NAMALWA (cell line): ENCODE measurements around the gene UNC5A.

Experiments used
- DNase-seq: peaks from one replicate; pipeline ENCODE4 v3.0.0-alpha.2; 2015; ENCODE audit warnings: low spot score

UNC5A gene

DNA sequence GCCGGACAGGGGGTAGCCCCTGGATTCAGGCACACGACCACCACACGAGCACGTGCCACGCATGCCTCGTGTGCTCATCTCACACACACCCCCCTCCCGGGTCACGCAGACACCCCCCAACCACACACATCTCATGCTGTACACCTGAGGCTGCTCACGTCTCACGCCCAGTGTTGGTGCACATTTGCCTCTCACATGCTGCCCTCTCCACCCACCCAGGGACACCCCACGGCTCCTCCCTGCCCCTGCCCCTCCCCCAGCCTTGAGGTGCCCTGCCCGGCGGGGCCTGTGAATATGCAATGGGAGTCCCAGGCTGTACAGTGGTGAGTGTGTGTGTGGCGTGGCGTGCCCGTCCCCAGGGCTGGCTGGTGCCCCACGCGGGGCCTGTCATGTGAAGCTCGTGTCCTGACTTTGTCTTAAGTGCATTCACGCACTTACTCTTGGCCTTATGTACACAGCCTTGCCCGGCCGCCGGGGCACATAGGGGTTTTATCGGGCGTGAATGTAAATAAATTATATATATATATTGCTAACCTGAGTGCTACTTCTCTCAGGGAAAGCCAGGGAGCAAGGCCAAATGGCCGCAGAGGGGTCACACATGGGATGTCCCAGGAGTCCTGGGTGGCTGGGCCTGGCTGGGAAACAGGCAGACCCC lies 70.1 kb downstream of the UNC5A start:
- DNase-seq = no peak

- no peak for DNase-seq
Observed at GRCh38 chr5:176881021-176881749, 70.8 kb downstream of the UNC5A start.

GRCh38 chr5:176881816-176882566 lies 71.6 kb downstream of the UNC5A start:
- DNase-seq = no peak

DNA sequence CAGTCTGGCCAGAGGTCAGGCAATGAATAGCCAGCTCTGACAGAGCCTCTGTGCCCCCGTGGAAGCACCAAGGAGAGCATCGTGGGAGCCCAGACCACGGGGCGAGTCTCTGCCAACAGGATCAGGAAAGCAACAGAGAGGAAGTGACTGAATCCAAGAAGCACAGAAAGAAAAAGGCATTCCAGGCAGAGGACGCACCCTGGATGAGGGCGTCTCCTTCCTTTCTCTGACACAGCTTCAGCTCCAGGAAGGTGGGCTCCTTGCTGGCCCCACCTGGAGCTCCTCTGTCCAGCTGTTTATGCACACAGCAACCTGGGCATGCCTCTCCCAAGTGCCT lies 72.2 kb downstream of the UNC5A start:
- no peak for DNase-seq

DNA sequence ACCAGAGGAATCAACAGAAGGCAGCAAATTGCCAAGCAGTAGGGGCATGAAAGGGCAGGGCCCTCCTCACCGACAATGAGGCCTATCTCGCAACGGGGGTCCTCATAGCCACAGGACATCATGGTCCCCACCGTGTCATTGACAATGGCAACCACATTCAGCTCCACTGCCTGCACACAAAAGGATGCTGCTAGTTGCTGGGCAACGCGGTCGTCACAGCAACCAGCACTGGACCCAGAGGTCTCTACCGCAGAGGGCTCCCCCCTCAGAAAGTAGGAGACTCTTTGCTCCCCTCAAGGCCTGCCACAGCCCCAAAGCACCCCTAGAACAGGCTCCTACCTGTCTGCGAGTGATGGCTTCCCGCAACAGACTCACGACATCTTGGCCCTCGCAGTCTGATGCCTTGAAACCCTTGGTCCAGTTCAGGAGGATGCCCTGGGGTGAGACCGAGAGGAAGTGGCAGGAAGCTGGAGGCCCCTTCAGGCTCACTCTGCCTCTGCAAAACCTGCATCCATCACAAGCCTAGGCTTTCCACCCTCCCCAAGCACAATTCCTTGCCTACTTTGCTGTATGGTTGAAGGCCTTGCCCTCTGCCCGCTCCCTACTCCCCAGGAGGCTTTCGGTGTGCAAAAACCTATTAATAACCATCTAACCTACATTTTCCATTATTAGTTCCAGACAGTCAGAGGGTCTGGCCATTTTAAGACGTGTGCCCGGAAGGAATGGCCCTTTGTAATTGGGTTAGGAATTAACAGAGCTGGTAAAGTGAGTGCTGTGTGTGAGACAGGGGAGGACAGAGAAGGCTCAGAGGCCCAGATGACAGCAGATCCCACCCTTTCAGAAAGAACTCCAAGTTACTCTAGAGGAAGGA lies 73.6 kb downstream of the UNC5A start:
- no peak for DNase-seq

- no peak for DNase-seq
Observed at GRCh38 chr5:176884571-176884890, 74.2 kb downstream of the UNC5A start.

DNA sequence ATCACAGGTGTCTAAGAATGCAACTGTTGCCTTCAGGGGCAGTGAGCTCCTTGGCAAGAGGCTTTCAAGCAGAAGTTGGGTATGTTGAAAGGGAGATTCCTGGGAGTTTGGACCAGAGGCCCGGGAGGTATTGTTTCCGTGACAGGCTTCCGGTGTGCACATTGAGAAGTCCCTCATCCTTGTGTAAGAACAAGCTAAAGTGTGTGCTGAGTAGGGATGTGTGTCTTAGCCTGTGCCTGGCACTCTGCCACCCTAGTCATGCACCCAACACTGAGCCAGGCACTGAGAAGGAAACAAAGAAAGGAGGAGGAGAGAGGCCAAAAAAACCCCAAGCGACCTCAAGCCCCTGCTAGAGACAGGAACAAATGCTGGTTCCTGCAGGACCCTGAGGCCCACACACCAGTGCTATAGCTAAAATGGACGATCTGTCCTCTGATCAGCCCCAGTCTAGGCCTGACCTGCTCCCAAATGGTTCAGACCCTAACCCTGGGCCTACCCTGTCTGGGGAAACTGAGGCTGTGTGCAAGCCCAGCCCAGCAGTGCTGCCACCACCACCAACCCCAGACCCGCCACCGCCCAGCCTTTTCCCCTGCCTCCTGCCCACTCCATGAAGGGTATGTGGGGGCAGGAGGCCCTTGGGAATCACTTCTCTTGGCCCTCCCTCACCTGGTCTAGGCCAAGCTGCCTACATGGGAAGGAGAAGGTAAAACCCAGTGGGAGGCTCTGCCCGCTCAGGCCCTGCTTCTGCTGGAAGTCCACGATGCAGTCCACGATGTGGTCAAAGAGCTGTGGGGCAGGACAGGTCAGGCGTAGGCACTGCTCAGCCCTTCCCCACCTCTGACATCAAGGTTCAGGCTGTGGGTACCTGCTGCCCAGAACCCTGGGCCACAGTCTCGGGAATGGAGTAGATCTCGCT lies 76.2 kb downstream of the UNC5A start:
- DNase-seq = no peak

GRCh38 chr5:176887252-176887849 lies 77.0 kb downstream of the UNC5A start:
- DNase-seq = no peak

DNA sequence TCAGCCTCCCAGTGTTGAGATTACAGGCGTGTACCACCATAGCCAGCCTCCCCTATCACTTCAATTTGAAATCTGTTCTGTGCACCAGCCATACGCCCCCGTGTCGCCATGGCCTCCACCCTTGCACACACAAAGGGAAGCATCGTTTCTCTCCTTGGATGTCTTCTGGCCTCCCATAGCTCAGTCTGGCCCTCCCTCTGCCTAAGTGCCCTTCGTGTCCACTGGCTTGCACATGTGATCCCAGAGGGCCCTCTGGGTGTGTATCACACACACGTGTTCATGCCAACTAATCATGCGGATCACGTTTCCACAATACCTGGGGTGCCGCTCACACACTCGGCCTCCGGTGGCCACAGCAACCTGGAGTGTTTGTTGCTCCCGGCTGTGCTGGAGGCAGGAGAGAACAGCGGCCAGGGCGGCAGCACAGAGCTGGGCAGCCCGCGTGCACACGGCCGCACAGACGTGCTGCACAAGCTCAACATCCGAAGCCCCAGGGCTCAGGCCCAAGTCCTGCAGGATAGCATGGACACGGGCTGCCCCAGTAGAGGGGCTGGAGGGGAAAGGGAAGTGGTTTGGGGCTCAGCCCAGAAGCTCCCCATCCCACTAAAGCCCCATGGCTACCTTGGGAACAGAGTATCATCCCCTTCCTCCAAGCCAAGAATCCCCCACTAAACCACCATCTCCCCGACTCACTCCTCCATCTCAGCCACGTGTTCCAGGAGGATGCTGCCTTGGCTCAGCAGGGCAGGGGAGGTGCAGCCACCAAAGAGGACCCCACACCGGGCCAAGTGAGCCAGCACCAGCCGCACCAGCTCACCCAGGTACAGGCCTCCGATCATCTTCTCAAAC lies 77.9 kb downstream of the UNC5A start:
- no peak for DNase-seq

- no peak for DNase-seq
Observed at GRCh38 chr5:176888865-176889165, 78.5 kb downstream of the UNC5A start.

- DNase-seq = no peak
Observed at GRCh38 chr5:176889321-176890280, 79.2 kb downstream of the UNC5A start.

DNA sequence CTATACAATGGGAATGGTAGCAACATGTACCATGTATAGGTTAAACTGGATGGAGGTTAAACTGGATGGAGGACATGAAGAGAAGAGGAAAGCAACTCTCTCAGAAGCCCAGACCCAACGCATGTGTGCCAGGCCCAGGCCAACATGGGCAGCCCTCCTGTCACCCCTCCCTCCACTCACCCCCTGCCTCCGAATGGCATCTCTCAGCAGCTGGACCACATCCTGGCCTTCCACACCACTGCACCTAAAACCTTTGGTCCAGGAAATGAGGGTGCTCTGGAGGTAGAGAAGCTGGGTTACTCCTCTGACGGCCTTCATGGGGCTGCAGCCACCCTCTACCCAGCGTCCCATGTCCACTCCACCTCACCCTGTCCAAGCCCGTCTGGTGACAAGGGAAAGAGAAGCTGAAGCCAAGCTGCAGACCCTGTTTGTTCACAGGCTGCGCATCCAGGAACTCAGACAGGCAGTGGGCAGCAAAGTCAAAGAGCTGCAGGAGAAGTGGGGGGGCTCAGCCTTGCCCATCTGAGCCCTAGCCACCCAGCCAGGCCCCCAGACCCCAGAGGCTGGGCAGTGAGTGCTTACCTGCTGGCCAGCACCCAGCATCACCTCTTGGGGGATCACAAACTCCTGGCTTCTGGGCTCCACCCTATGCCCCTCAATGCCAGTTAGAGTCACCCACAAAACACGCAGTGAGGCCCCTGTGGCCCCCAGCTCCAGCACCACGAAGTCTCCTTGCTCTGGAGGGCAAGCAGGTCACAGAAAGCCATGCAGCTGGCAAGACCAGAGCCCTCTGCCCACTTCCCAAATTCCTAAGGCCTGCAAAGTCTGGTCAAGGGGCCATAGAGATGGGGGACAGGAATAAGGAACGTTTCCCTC lies 80.3 kb downstream of the UNC5A start:
- DNase-seq = no peak

- no peak for DNase-seq
Observed at GRCh38 chr5:176891331-176891958, 81.1 kb downstream of the UNC5A start.

- DNase-seq = no peak
Observed at GRCh38 chr5:176892663-176893062, 82.3 kb downstream of the UNC5A start.

GRCh38 chr5:176894298-176894697 lies 83.9 kb downstream of the UNC5A start:
- no peak for DNase-seq

DNA sequence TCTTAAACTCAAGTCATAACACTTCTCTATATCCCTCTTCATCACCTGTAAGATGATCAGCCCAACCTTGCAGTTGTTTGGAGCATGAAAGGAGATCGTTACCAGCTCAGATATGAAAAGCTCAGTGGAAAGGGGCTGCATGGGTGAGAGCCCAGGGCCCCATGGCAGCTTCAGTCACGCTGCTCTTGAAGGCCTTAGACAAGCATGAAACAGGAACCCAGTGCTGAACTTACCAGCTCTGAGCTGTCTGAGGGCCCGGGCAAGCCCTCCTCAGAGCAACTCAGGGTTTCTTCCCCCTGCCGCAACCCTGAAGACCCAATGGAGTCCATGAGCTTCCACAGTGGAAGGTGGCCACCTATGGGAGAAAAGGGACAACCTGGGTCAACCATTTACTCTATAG lies 85.5 kb downstream of the UNC5A start:
- no peak for DNase-seq

GRCh38 chr5:176897263-176897662 lies 86.9 kb downstream of the UNC5A start:
- no peak for DNase-seq
